ENCODE measurements around the gene CCNK. TPM values are rescaled to one million over a fixed set of nuclear protein-coding genes. Genes with fewer than 3 reads are reported as not detected.

The CCNK gene
- 10 to 100 TPM in 11 of 12 donors, not detected in 1; 30.7 to 71.1 (median 36.8) TPM for polyA plus RNA-seq (ENCODE audit: insufficient read length in 12 of 12)
- long read RNA-seq, donor 1, partial matches to known transcripts = 27 of 30 reads
- long read RNA-seq, donor 1, other reads (novel, unspliced or antisense) = 0 of 30 reads
- long read RNA-seq, donor 2, partial matches to known transcripts = 60 of 62 reads
- long read RNA-seq, donor 2, other reads (novel, unspliced or antisense) = 0 of 62 reads
- long read RNA-seq, donor 3, partial matches to known transcripts = 0 of 3 reads
- long read RNA-seq, donor 3, other reads (novel, unspliced or antisense) = 0 of 3 reads
- long read RNA-seq, donor 4, partial matches to known transcripts = 5 of 6 reads
- long read RNA-seq, donor 4, other reads (novel, unspliced or antisense) = 0 of 6 reads
- long read RNA-seq, donor 5, transcript CCNK-201 (11 exons, 3,524 nt) = major isoform, 6 of 21 reads
- long read RNA-seq, donor 5, partial matches to known transcripts = 13 of 21 reads
- long read RNA-seq, donor 5, other reads (novel, unspliced or antisense) = 0 of 21 reads
- long read RNA-seq, donor 6, partial matches to known transcripts = 18 of 21 reads
- long read RNA-seq, donor 6, other reads (novel, unspliced or antisense) = 0 of 21 reads
- long read RNA-seq, donor 7, partial matches to known transcripts = 5 of 9 reads
- long read RNA-seq, donor 7, other reads (novel, unspliced or antisense) = 0 of 9 reads
- long read RNA-seq, donor 8, partial matches to known transcripts = 38 of 40 reads
- long read RNA-seq, donor 8, other reads (novel, unspliced or antisense) = 0 of 40 reads
- long read RNA-seq, donor 9, partial matches to known transcripts = 0 of 2 reads
- long read RNA-seq, donor 9, other reads (novel, unspliced or antisense) = 0 of 2 reads
- long read RNA-seq, donor 10, partial matches to known transcripts = 28 of 33 reads
- long read RNA-seq, donor 10, other reads (novel, unspliced or antisense) = 0 of 33 reads
- long read RNA-seq, donor 11, partial matches to known transcripts = 19 of 26 reads
- long read RNA-seq, donor 11, other reads (novel, unspliced or antisense) = 0 of 26 reads

GRCh38 chr14:99480917-99481744 lies at the start of gene CCNK:
Gene CCNK, plus strand, starts transcription at chr14:99481409. Its CDS starts 11,269 bp downstream, at chr14:99492678.
- DNase-seq = peak; percentile 100

- no peak for DNase-seq
Measured at GRCh38 chr14:99431986-99432385, 49.2 kb upstream of the CCNK start.

DNA sequence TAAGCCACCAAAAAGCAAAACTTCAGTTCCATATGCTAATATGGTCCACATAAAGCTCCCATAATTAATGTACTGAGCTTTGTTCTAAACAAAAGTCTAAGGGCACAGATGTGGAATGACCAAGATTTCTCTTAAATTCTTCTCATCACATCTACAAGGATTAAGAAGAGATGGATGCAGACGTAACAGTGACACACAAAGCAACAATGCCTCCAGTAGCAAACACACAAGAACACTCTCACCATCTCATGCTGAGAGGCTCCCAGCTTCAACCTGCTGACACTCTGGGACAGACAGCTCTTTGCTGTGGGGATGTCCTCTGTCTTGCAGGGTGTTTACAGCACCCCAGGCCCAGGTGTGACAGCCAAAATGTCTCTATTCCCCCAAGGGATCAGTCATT lies 48.7 kb upstream of the CCNK start:
- no peak for DNase-seq

- DNase-seq = no peak
Measured at GRCh38 chr14:99435327-99435726, 45.9 kb upstream of the CCNK start.

DNA sequence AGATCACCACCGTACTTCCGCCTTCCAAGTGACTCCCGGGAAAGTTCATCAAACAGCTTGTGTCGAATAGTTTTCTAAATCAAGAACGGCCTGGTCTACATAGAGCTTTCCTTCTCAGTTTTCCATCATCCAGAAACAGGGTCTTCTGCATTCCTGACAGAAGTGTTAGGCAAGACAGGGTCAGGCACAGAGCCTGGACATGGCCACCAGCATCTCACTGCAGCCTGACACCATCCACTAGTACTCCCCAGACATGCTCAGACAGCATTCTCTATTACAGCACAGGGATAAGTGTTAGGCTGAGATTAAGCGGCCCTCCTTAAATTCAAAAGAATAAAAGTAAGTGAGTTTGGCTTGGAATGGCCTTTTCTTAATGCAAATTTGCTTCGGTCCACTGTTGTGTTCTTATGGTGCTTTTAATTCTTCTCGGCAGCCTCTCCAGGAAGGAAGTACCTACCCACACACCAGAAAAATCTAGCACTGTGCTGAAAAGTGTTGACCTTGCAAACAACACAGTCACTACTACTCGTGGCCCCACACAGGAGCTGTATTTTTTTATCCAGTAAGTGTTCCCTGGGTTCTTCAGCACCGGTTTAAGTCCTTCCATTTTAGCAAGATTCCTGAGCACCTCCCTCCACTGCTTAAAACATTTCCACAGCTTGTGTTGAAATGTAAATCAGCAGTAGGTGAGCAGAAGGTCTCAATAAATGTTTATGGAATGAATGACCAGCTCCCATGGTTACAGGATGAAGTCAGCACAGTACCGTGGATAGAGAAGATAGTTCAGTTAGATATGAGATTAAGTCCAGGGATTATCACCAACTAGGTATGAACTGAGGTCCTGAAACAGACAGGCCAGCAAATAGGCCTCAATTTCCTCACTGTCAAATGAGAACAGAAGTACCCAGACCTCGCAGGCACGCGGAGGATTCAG lies 44.7 kb upstream of the CCNK start:
- DNase-seq = no peak

DNA sequence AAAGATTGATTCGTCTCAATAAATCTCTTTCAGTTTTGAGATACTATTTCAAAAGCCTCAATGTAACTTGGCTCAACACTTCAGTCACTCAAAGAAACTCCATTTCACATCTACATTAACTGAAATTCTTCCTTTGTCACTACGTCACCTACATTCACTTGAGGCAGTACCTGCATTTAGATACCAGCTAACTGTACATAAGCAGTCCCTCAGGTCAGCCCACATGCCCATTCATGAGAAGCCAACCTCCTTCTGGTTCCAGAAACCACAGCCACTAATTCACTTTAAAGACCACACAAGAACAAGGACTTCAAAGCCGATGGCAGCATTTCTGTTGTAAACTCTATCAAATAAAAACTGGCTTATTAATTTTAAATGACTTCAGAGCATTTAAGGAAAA lies 43.5 kb upstream of the CCNK start:
- no peak for DNase-seq

DNA sequence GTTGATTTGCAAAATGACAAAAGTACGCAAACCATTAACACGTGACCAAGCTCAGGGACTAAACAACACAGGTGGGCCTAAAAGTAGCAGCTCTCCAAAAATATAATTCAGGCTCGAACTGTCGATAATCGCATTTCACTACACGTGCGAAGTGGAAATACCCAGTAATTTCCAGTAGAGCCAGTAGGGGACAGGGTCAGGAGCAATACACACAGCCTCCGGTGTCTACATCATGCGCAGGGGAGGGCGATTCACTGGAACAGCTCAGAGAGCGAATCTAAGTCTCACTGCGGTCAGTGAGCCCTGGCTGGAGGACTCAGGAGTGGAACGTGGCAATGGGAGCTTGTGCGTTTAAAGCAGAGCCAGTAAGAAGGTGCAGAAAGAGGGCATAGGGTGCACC lies 40.9 kb upstream of the CCNK start:
- no peak for DNase-seq

DNA sequence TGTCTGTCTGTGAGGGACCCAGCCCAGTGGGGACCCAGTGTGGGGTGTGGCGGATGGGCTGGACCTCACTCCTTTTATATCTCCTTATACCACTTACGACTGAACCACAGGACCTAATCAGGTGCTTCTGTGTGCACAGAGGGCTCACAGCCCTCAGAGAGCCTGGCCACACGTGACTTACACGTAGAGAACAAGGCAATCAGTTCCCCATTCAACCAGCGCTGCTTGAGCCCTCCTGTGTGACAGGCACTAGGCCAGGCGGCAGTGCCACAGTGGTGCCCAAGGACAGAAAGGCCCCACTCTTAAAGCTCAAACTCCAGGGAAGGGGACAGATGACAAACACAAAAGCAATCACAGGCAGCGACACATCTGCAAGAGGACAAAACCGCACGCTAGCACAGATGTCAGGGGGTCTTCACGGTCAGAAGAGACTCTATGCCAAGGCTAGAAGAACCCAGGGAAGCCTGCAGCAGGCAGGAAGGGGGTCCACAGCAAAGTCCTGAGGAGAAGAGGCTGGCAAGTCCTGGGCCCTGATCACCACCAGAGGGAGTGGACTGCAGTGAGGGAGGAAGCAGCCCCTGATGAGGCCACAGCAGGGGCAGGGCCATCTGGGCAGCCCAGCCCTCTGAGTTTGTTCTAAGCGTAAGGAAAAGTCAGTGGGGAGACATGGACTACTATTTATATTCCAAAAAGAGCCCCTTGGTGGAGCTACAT lies 39.9 kb upstream of the CCNK start:
- no peak for DNase-seq

DNA sequence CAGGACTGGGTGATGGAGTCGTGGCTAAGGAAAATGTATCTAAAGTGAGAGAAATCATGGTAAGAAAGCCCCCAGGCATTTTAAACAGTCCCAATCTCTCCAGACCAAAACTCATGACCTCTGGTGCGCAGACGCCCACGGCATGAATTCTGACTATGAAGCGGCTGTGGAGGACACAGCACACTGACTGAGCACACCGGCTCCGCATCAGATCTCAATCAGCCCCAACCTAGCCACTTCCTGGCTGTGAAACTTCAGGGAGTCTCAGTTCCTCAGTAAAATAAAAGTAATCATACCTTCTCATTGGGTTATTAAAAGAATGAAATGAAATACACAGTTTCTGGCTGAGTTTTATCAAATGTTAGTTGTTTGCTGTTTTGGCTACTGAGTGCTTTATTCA lies 39.3 kb upstream of the CCNK start:
- no peak for DNase-seq

- no peak for DNase-seq
Measured at GRCh38 chr14:99445931-99446330, 35.3 kb upstream of the CCNK start.

DNA sequence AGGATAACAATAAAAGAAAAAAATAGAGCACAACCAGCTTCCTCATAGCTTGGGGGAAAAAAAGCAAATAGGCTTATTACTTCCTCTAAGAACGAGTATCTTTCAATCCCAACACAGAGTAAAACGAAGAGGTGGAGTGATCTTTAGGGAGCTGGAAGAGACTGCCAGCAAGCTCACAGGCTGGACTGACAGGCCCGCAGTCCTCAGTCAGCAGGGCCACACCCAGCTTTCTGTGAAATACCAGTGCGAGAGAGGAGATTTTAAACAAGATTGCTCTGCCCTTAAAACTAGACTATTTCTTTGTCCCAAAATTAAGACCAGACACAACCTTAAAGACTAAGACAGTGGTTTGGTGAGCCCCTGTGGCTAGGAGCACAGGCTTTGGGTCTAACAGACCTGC lies 33.5 kb upstream of the CCNK start:
- DNase-seq = no peak

GRCh38 chr14:99450266-99450665 lies 30.9 kb upstream of the CCNK start:
- no peak for DNase-seq

- DNase-seq = no peak
Measured at GRCh38 chr14:99451234-99451633, 30.0 kb upstream of the CCNK start.

DNA sequence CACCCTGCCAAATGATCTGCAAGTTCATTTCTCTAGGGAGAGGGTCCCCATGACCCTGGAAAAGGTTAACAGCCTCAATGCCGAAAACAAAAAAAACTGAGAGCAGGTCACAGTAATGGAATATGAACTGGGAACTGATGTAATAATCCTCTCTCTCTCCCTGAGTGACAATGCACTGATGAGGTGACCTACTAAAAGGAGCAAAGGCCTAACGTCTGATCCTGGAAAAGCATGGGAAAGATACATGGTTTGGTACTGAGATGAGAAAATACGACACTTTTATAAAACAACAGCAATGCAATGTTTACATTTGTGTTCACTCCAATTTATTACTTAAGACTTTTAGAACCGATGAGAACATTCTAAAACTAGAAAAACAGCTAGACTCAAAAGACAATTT lies 28.2 kb upstream of the CCNK start:
- DNase-seq = no peak

GRCh38 chr14:99454246-99454645 lies 27.0 kb upstream of the CCNK start:
- DNase-seq = no peak

DNA sequence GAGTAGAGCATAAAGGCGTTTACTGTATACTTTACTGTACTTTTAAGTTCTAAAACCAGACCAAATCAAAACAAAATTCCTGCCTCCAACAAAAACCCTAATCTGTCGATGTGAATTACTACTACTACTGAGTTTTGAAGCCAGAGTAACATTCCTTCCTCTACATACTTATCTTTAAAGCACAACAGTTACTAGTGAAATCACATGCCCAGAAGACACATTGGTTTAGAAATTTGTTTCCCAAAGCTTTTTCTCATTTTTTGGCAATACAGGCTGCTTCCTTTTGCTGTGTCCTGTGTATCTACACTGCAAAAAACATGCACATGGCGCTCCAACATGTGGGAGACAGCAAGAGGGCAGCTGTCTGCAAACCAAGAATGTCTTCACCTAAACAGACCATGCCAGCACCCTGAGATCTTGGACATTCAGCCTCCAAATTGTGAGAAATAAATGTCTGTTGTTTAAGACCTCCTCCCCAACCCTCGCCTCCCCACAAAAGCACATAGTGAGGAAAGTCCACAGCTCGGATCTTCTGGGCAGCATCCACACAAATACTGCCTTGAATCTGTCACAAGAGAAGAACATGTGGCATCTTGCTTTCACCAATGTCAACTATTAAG lies 21.6 kb upstream of the CCNK start:
- DNase-seq = no peak

GRCh38 chr14:99460793-99461192 lies 20.4 kb upstream of the CCNK start:
- DNase-seq = no peak

GRCh38 chr14:99461411-99462085 lies 19.7 kb upstream of the CCNK start:
- no peak for DNase-seq

- no peak for DNase-seq
Measured at GRCh38 chr14:99462210-99462609, 19.0 kb upstream of the CCNK start.
